NCI-H146 treated with DMSO at 0.1 percent for 48 hours (cell line): Measurements from ENCODE around the gene CD44.

ENCODE experiments used
- DNase-seq: peaks from one replicate; lab custom pipeline; 2025; ENCODE audit not compliant: unreplicated experiment; lab: John Stamatoyannopoulos, UW

CD44 gene

DNA sequence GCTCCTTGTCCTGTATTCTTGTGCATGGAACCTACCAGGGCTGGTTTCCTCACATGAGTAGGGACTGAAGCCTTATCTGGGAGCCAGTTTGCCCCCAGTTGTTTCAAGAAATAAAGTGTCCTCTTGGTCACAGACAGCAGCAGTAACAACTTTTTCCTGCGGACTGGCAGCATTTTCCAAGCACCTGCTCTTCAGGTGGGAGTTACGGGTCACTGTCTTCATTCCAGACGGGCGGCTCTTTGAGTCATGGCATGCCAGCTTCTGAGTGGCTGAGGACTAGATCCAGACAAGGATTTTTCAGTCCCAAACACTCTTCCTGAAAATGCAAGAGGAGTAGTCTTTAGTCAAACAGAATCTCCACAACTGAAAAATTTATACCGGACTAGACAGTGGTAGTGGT is 2.7 kb upstream of the CD44 start:
- no peak for DNase-seq

DNA sequence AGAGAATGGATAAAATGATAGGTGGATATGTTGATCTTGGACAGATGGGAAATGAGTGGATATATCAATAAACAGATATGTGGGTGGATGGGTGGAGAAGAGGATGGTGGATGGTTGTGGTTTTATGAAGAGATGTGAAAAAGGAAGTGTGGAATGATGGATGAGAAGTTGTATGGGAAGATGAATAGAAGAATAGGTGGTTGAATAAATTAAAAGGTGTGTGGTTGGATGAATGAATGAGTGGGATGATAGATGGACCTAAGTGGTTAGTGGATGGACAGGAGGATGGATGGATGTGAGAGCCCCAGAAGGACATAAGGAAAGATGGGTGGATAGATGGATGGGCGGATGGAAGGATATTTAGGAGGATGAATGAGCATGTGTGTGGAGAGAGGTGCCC is 913 bp upstream of the CD44 start:
- DNase-seq: no peak

DNA sequence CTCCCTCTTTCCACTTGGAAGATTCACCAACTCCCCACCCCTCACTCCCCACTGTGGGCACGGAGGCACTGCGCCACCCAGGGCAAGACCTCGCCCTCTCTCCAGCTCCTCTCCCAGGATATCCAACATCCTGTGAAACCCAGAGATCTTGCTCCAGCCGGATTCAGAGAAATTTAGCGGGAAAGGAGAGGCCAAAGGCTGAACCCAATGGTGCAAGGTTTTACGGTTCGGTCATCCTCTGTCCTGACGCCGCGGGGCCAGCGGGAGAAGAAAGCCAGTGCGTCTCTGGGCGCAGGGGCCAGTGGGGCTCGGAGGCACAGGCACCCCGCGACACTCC is 397 bp upstream of the CD44 start:
- DNase-seq: no peak

DNA sequence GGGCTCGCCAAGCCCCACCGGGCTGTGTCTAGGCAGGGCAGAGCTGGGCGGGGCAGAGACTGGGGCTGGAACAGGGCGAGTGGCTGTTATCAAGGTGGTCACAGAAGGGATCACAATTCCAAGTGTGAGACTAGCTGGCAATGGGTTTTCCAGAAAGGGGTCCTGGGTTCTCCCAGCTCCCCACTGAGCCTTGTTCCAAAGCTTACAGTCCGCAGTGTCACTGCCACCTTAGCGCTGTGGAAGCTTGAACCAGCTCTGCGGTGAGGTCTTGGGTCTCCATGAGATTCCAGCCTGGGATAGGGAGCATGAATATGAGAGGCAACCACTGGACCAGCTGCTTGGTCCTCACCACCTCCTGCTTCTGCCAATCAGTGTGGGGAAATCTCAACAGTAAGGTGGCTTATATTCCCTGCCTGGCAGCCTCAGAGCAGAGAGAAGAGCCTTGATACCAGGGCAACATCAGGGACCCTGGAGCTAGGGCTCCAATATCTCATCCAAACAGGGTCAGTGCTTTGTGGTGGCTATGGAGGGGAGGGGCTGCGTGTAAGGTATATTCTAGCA is 831 bp downstream of the CD44 start:
- no peak for DNase-seq

DNA sequence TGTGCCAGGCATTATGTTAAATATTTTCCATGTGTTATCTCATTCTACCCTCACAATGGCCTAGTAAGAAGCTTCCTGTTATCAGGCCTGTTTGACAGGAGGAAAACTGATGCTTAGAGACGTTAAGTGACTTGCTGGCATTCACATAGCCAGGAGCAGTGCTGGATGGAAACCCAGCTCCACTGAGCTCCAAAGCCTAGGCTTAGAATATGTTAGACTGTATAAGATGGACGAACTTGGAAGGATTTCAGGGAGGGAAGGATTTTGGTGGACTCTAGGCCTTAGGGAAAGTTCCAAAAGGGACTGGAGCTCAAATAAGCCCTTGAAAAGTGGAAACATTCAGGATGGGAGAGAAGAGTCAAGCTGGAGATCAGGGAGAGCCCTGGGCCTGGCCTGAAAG is 2.1 kb downstream of the CD44 start:
- no peak for DNase-seq

DNA sequence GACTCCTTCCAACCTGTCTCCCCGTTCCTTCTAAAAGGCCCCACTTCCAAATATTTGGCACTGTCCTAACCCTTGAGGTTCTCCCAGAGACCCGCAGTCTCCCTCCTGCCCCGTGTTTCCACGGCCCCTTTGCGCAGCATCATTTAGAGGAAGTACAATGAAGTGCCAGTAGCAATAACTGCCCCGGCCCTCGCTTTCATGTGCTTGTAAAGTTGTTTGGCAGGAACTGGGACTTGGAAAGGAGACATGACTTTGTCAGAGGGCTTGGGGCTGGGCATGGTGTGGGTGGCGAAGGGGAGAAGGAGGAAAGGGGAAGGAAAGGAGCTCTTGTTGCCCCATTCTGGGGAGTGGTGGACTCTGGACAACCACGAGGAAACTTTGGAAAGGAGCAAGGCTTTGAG is 2.6 kb downstream of the CD44 start:
- DNase-seq: no peak

DNA sequence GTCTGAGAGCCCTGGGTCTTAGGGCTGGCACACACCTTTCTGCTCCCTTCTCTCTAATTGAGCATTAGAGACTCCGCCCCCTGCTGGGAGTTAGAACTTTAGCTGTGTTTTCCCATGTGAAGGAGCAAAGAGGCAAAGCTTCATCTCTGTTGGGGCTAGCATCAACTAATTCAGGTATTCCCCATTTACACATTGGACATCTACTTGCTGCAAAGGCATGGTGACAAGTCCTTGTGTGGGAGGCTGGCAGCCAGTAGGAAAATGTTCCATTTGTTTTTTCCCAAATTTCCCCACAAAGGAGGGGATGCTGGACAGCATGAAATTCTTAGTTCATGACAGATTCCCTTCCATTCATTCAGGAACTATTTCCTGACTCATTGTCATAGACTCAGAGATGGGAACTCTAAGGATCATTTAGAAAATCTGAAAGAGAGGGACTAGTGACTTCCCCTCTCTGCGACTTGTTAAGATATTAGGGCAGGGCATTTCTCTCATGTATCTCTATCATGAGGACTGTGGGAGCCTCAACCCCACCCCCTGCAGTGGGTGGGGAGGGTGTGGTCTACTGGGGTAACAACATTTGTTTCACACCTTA is 3.6 kb downstream of the CD44 start:
- DNase-seq: no peak

DNA sequence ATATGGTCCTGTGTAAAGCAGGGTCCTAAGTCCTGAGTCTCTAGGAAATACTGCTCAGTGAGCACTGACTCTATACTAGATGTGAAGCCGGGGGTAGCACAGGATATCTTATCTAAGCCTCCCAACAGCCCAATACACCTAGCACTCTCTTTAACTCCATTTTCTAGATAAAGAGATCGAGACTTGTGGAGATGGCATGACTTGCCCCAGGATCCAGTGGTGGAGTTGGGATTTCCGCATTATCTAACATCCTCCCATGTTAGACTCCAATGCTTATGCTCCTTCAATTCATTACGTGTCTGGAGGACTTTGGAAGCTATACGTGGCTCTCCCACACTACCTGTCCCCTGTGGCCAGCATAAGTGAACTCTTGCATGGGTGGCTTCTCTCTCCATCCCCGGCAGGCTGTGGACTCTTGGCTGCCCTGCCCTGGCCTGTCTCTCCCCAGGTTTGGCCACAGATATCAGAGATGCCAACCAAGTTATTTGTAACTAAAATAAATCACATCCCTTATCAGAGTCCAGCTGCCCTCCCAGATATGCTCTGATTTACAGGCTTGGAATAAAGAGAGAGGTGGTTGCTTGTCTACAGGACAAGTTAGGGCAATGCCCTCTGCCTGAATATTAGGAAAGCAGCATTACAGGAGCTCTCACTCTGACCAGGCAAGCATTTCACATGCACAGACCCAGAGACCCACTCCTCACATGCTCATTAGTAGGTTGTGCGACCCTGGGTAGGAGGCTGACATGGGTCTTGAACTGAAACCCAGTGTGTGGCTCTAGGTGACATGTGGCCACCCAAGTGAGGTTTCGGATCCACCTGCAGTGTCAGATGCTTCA is 4.5 kb downstream of the CD44 start:
- no peak for DNase-seq

DNA sequence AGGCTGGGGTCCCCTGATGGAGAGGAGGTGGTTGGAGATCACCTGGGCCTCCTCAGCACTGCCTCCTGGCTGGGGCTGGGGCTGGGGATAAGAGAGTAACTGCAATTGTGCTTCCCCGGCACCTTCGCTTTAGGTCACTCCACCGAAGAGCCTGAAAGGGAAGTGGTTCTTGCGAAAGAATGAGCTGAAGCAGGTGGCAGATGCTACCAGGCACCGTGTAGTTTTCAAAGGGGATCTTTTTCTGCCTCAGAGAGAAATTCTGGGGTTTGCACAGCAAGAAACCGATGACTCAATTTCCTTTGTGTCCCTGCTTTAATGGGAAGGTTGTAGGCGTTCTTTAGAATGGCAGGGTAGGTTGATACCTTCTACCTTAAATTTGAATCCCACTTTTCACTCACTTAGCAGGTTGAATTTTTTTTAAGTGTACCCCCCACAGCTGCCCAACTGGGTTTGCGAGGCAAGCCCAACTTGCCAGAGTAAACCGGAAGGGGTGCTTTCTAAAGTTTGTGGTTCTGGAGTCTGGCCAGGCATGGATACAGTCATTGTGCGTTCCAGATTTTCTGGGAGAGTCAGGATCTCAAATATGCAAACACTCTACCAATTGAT is 5.3 kb downstream of the CD44 start:
- no peak for DNase-seq

DNA sequence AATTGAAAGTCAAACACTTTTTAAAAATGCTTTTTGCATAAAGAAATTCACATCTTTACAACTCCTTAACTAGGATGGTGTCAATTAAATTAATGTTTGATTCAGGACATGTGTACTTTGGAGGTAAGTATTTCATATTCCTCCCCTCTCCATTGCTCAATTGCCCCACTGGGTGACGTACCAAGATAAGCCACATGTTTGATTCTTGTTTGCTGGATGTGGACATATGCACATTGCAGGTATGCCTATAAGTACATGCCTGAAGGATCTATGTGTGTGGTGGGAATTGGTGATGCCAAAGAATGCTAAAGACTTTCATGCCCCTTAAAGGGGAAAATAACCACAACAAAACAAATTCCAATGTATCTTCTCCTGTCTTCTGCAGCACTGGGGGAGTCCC is 5.8 kb downstream of the CD44 start:
- DNase-seq: no peak

DNA sequence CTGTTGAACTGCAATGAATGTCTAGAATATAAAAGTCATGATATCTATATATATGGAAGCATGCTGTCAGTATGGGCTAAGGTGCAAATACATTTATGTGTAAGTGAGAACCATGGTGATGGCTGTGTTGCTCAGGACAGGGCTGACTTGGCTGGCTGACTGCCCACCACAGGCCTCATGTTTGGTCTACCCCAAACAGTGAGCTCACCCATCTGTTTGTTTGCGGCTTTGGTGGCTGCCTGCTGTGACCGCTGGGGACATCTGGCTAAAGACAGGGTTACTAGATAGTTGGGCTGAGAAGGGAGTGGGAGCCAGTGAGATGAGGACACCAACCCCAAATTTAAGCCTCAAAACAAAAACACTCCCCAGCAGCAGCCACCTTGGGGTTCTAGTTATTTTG is 6.3 kb downstream of the CD44 start:
- no peak for DNase-seq

DNA sequence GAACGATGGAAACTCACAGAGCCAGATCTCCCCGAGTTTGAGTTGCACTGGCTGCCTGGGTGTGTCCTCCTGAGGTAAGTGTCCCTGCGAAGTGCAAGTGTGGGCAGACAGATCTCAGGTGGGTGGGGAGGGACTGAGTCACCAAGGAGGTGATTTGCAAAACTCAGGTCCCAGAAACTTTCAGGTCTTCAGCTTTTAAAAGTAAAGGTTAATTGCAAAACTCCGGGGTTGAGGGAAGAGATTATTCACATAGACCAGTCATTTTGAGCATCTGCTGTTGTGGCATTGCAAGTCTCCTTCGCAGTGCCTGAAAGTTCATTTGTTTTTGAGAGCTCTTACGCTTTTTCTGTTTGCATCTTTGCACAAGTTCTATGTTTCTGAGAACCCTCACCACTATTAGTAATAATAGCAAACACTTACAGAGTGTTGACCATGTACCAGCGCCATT is 7.1 kb downstream of the CD44 start:
- no peak for DNase-seq

DNA sequence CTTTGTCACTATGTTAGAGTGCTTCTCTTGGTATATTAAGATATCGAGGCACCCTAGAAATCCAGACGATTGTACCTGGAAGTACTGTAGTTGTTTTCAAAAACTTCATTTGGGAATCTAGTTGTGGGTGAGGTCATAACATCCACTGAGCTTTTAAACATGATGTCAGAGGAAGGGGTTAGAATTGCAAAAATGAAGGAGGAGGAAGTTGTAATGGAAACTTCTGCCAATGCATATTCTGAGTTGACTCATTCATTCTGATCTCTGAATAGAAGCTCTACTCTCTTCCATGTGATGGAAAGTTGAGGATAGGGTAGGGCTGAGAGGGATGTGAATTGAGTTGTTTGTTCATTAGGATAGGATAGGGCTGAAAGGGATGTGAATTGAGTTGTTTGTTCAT is 7.7 kb downstream of the CD44 start:
- DNase-seq: no peak

DNA sequence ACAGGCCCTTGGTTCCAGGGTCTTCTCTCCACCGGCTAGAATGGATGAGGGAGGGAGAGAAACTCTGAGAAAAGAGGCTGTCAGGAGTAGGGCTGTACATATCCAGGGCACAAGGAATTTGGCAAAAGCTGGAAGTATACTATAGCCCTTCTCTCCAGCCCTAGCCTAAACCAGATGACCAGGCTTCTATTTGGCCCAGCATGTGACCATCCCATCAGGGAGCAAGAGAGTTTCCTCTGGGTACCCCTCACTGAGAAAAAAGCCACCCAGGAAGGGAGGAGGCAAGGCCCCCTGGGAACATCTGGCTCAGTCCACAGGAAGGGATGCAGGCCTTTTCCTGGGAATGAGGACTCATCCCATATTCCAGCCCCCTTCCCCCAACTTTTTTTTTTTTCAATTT is 8.3 kb downstream of the CD44 start:
- DNase-seq: no peak

DNA sequence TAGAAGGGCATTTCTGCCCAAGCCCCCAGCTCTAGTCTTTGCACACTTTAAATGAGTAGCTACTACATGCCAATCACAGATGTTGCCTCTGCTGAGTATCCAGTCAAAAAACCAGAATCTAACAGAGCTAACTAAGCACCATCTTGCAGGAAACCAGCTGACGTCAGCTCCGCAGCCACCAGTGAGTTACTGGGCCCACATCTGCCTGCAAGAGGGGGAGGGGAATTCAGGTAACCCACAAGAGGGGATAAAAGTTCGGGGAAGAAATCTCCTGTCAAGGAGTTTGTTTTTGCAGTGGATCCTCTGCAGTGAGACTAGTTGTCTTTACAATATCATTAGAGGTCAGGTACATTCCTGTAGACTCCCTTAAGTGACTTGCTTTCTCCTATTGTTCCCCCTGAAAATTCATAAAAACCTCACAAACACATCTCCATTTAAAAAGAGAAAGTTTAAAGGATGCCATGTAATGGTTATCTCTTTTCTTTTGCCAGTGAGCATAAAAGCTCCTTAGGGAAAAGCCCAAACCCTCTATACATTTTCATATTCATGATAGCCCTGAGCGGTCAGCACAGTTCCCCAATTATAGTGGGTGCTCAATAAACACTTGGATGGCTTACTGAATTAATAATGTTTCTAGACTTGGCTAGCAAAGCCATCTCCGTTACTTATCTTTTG is 9.3 kb downstream of the CD44 start:
- DNase-seq: no peak

DNA sequence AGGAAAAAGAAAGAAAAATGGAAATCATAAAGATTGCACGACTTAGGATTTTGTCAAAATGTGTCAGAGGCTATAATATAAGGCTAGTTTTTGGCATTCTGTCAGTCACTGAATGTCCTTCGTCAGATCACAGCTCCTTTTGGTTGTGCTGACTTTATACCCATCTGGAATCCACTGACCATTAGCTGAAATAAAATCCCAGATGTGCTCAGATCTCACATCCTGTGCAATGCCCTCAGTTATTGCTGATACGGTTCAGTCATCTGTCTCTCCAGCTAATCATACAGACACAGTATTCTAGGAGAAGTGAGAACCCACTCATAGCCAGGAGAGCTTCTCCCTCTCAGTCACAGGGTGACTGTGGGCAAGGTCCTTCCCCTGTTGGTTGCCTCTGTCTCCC is 11.5 kb downstream of the CD44 start:
- no peak for DNase-seq

DNA sequence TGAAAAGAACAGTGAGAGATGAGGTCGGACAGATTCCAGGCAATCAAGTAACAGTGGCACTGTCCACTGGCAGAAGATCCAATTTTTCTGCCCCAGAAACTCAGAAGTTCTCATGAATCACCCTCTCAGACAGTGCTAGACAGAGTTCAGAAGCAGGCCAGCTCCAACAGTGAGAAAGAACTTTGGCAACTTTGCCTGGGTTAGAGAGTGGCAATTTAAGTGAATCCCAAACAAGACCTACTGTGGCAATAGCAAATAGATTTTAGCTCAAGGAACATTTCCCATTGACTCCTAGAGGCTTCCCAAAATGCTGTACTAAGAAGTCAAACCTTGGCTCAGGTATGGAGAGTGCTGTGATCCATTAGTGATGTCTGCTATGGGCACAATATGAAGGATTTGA is 12.3 kb downstream of the CD44 start:
- DNase-seq: no peak

DNA sequence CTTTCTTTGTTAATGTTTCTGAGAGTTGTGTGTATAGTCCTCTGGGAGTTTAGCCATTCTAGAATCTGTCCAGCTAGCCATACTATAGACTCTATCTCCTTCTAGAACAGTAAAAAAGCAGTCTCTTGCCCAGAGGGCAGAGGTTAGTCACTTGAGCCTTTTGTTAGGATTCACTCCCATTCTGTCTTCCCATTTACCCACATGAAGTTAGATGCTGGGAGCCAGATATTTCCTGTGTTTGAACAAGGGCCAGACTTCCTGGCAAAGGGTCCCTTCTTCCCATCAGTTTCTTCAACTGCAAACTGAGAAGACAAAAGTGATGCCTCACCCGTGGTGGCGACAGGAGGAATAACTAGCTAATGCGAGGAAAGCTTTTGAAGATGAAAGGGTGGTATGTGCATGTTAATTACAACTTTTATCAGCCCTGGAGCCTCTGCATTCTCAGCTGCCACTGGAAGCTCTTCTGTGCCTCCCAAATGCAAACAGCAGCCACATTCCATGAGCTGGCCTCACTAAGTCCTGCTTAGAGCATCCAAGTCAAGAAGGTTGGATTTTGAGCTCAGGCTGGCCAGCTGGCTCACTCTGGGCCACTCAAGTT is 12.8 kb downstream of the CD44 start:
- no peak for DNase-seq

DNA sequence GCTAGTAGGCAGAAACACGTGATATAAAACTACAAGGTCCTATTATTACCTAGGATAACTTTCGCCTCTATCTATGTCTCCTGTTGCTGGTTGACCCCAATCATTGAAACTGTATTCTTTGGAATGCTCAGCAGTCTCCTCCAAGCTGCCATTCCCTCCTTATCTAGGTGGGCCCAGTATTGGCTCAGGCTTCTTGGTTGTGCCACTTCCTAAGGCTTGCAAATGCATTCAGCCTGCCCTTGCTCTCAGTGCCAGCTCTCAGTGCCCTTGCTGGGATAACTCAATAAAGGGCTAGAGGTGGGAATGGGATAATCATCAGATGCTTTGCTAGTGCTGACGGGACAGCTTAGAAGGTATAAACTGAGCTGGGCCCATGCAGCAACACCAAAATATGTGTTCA is 13.6 kb downstream of the CD44 start:
- no peak for DNase-seq

DNA sequence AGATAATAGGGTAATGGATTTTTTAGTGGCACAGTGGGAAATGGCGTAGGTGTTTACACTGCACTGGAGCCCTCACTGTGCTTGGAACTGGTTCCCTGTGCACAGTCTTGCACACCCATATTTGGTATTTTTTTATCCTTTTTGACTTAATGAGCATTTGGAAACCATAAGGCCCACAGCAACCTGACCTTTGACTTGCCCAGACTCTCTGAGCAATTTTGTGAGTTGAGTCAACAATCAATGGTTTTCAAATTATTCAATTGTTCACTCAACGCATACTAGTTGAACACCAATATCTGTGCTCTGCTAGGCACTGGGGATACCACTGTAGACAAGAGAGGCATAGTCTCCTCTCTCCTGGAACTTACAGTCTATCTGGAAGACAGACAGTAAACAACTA is 14.3 kb downstream of the CD44 start:
- no peak for DNase-seq

DNA sequence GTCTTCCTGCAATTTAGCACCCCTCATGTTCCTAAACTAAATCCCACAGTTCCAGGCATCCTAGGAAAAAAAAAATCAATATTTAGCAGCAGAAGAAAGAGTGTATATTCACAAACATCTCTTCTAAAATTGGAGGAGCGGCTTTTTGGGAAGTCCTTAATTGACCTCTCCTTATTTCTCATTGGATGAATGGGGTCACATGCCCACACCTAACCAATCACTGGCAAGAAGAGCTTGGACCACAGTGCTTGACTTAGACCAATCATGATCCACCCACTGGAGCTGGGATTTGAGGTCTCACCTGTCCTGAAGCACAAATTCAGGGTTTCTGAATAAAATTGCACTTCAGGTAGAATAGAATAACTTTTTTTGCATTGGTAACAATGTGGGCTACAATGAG is 16.0 kb downstream of the CD44 start:
- DNase-seq: no peak
